CD4-positive, alpha-beta T cell treated with Interleukin-17A for 1 hour (primary cell): Measurements from ENCODE around the gene TICAM2.
"Not testable (repeated sequence)": the region's sequence is repeated elsewhere in the genome, so short reads cannot be mapped to it uniquely, and the experiment has no call there.

Experiments
- DNase-seq: peaks from one replicate; pipeline ENCODE4 v3.0.0-alpha.2; 2020

TICAM2 gene

GRCh38 chr5:115601701-115602590 lies at the start of gene TICAM2:
TICAM2 (minus strand) TSS chr5:115602479; CDS start chr5:115581256, 21,223 bp downstream.
- DNase-seq, result peak; percentile 65

- no peak for DNase-seq
Measured at GRCh38 chr5:115649541-115649940, 47.3 kb upstream of the TICAM2 start.

- no peak for DNase-seq
Measured at GRCh38 chr5:115648056-115648455, 45.8 kb upstream of the TICAM2 start.

- not testable (repeated sequence) for DNase-seq
Measured at GRCh38 chr5:115645386-115645785, 43.1 kb upstream of the TICAM2 start.

- DNase-seq, result no peak
Measured at GRCh38 chr5:115644046-115644445, 41.8 kb upstream of the TICAM2 start.

GRCh38 chr5:115641948-115642347 lies 39.7 kb upstream of the TICAM2 start:
- no peak for DNase-seq

GRCh38 chr5:115640274-115640673 lies 38.0 kb upstream of the TICAM2 start:
- DNase-seq, result no peak

- DNase-seq, result no peak
Measured at GRCh38 chr5:115639377-115639776, 37.1 kb upstream of the TICAM2 start.

- no peak for DNase-seq
Measured at GRCh38 chr5:115637507-115637906, 35.2 kb upstream of the TICAM2 start.

GRCh38 chr5:115636008-115636407 lies 33.7 kb upstream of the TICAM2 start:
- DNase-seq, result no peak

GRCh38 chr5:115634343-115635132 lies 32.3 kb upstream of the TICAM2 start:
- DNase-seq, result peak; percentile 87

GRCh38 chr5:115629903-115630302 lies 27.6 kb upstream of the TICAM2 start:
- no peak for DNase-seq

- DNase-seq, result no peak
Measured at GRCh38 chr5:115627295-115627865, 25.1 kb upstream of the TICAM2 start.

- DNase-seq, result no peak
Measured at GRCh38 chr5:115626445-115626823, 24.2 kb upstream of the TICAM2 start.

- peak; percentile 99 for DNase-seq
Measured at GRCh38 chr5:115625579-115626444, 23.5 kb upstream of the TICAM2 start, which contains the start of gene TMED7. TMED7 (minus strand) TSS chr5:115626036; CDS start chr5:115625792, 244 bp downstream.

GRCh38 chr5:115624994-115625393 lies 22.7 kb upstream of the TICAM2 start:
- peak; percentile 29 for DNase-seq

- no peak for DNase-seq
Measured at GRCh38 chr5:115623658-115624057, 21.4 kb upstream of the TICAM2 start.

GRCh38 chr5:115621365-115621900 lies 19.2 kb upstream of the TICAM2 start:
- no peak for DNase-seq

- DNase-seq, result no peak
Measured at GRCh38 chr5:115616892-115617291, 14.6 kb upstream of the TICAM2 start.

- no peak for DNase-seq
Measured at GRCh38 chr5:115616472-115616871, 14.2 kb upstream of the TICAM2 start.

GRCh38 chr5:115611873-115612272 lies 9.6 kb upstream of the TICAM2 start:
- DNase-seq, result no peak

GRCh38 chr5:115607935-115608334 lies 5.7 kb upstream of the TICAM2 start:
- no peak for DNase-seq
